HG03575 (cell line): Measurements from ENCODE around the gene FBLN2.
"Not testable (repeated sequence)": the region's sequence is repeated elsewhere in the genome, so short reads cannot be mapped to it uniquely, and the experiment has no call there.

Experiments
- ATAC-seq: cut with Tn5 transposase; IDR thresholded peaks from one replicate; pipeline ENCODE4 v1.9.1; 2021; ENCODE audit not compliant: unreplicated experiment, insufficient number of reproducible peaks, low FRiP score; ENCODE audit errors: extremely low read depth

FBLN2 gene

DNA sequence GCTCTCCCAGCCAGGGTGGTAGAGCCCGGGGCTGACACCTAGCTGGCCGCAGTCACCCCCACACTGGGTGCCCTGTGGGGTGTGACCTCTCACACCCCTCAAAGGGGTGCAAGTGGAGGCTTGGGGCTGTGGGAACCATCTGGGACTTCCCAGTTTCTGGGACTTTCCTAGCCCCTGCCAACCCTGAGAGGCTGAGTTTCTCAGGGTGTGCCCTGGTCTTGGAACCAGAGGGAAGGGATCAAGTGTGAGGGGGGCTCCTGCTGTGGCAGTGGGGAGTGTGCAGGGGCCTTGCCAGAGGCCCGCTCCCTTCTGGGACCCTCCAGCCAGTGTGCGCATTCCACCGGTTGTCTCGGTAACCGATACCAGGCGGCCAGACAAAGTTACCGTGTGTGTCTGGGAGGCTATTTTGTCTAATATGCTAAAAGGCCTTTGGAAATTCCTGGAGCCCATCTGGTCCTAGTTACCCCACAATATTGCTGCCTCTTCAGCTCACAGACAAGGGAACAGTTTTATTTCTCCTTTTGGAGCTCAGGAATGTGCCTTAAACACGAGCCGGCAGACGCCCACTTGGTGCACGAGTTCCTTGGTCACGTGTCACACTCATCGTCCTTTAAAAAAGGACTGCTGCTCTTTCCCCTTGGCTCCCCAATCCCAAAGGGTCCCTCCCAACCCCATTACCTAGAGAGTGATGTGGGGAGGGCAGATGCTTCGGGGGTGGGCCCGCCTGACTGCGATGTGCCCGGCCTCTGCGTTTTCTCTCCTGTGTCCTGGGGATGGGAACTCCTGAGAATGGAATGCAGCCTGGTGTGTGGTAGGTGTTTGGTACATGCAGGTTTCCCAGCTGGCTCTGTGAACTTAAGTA lies 35.6 kb upstream of the FBLN2 start:
- ATAC-seq: no peak

DNA sequence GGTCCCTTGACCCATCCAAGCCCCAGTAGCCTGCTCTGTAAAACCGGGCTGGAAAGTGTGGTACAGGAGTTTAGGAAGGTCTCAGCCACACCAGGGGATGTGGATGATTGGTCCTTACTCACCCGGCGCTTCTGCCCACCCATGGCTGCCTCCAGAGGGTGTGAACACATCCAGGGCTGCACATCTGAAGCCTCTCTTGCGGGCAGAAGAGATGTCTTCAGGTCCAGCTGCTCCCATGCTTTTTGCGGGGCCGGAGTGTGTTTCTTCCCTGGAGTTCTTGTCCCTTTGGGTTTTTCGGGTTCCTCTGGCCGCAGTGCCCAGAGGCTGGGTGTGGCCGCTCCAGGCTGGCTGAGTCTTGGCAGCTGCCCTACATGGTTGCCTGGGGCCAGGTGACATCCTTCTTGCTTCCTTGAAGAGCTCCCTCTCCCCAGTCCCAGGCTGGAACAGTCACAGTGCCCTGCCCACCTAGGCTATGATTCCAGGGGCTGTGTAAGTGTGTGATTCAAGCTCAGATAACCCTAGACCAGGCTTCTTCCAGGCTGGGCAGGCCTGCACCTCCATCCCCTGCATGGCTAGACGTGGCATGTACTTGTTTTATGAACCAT lies 34.9 kb upstream of the FBLN2 start:
- ATAC-seq: no peak

DNA sequence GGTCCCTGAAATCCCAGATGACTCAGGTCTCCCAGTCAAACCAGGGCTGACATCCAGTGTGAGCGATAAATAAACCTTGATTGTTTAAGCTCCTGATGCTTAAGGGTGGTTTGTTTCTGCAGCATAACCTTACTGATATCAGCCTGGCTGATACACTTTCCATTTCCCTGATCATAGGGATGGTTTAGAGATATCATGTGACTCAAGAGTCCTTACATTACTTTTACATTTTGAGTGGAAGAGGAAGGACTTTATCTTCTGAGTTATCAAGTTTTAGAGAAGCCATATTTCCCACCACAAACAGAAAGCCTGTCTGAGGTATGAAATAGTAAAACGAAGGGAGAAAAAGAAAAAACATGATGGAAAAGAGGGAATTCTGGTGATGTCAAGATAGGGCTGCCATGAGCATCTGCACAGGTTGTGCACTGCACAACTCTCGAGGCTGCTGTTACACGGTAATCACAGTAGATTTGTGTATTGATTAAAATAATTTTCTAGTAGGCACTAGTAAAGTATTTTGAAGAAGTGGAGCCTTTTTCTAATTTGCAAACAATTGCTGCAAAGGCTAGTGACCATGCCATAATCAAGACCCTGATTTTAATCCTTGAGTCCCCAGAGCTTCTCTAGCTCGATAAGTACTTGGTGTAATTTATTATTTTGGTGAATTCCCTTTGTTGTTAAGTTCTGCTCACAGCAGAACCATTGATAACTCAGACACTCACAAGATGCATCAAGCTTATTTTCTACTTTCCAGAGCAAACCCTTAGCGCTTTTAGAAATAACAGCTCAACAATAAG lies 34.1 kb upstream of the FBLN2 start:
- no peak for ATAC-seq

DNA sequence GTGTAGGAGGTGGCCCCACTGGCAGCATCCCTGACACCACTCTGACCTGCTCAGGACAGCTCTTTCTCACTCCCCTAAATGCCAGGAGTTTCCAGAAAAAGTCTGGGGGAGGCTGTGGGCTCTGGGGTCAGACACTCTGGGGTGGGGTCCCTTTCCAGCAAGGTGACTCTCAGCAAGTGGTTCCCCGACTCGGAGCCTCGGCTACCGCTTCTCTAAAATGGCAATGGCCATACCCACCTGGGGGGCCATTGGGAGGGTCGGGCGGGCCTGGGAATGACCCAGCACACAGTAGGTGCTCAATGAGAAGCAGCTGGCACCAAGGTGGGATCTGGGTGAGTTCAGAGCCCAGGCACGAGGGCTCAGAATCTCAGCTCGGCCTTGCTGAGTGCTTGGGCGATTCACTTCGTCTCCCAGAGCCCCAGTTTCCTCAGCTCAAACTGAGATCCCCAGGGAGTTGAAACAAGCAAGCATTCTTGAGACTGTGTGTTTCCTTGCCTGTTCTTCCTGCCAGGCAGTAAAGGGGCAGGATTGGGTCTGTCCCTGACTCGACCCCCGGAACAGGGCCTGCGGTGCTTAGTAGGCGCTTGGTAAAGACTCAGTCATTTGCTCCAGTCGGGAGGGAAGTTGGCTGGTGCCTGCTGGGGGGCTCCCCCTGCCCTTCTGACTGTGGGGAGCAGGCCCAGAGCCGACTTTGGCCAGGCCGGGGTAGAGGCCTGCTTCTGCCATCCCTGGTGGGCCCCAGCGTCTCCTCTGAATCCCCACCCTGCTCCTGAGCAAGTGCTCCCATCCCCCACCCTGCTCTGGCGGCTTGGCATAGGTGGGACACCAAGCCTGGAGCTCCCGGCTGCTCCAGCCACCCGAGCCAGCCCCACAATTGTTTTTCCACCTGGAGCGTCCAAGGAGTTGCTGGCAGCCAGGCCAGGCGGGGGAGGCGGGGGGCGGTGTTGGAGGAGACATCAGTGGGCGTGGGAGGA lies 32.9 kb upstream of the FBLN2 start:
- no peak for ATAC-seq

DNA sequence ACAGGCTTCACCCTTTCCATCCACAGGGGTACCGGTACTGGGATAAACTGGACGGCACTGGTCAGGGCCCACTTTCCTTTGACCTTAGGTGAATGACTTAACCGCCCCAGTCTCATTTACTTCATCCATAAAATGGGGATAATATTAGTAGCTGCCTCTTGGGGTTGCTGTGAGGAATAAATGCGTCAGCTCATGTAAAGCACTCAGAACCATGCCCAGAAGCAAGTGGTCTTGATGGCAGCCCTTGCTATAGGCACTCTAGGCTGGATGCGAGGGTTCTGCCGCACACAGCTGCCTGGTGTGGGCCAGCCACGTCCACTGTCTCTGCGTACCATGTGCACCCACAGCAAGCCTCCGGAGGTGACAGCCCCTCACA lies 32.2 kb upstream of the FBLN2 start:
- no peak for ATAC-seq

DNA sequence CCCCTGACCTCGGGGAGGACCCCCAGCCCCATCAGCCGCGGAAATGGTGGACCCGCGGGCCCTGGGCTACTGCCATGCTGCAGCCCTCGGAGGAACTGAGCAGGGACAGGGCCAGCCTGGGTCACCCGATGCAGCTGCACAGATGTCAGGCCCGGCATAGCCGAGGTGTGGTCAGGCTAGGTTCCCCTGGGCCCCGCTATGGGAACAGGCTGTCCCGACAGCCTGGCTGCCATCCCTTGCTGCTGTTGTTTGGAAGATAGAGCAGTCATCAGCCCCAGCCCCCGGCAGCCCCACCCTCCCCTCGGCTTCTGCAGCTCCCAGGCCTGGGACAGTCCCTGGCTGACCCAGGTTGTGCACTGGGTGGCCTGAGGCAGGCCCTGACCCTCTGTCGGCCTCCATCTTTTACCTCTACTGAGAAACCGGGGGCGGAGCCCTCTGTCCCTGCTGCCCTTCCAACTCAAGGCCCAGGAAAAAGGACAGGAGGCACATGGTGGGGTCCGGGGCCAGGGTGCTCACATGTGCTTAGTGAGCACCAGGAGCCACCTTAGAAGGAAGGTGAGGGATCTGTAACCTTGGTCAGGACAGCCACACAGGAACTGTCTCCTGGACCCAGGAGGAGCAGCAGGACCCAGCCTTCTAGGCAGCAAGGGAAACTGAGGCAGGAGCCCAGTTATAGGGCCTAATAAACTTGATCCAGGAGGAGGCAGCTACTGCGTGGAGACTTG lies 31.5 kb upstream of the FBLN2 start:
- no peak for ATAC-seq

DNA sequence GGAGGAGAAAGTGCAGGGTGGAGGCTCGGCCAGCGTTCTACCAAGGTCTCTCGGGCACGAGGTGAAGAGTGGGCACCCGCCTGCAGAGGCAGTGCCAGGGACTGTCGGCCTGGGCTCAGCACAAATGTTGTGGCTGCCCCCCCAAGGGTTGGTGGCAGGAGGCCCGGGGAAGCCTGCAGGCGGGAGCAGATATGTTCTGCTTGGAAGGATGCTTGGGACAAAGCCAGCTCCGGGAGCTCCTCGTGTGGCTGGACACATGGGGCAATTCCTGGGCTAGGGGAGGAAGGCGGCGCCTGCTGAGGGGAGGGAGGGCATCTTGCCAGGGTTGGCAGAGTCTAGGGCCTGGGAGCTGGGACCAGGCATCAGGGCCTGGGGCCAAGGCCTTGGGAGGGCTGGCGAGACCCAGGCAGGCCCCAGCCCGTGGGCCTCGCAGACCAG lies 30.4 kb upstream of the FBLN2 start:
- ATAC-seq: no peak

DNA sequence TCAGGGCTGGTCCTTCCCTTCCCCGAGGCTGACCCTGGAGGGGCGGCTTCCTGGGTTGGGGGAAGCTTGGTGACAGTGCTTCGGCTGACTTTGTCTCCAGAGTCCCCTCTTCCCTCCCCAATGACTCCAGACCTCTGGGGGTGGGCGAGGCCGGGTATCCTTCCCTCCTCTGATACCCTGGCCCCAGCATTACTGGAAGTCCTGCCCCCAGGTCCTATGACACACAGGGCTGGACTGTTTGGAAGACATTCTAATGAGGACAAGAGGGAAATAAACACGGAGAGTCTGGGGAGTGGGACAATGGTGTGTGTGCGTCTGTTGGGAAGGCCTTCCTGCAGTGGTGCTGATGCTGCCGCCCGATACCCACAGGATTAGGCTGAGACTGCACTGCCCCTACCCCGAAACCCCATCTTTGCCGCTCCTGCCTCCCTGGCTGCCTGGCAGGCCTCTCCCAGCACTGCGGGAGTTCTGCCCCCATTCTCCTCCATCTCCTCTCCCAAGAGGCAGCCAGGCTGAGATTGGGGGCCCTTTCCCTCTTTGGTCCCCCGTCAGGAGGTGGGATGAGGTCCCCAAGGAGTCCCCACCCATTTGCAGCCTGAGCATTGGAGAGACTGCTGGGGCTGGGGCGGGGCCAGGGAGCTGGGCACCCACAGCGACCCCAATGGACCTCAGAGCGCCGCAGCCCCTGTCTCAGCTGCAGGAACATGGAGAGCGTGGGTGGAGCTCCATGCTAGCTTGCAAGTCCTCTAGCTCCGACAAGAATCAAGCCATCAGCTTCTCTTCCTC lies 29.7 kb upstream of the FBLN2 start:
- ATAC-seq: no peak

DNA sequence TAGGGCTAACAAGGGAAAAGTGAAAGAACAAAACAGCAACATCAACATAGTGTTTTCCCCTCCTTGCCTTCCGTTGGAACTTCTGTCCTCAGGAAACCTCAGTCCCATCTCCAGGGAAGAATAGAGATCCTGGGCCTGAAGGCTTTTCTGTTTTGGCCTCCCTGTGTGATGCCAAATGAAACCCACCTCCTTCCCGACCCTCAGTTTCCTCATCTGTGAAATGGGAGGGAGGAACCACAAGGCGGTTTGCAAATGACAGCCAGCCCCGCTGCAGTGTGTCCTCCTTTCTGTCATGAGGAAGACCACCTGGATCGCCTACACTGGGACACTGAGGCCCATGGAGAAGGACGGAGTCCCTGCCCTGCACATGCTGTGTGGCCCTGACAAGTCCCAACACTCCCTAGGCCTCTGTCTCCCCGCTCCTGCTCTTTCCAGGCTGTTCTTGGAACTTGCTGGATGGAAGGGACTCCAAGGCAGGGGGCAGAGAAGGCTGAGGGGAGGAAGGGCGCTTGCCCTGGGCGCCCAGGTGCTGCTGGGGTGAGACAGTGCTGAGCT lies 28.5 kb upstream of the FBLN2 start:
- no peak for ATAC-seq

DNA sequence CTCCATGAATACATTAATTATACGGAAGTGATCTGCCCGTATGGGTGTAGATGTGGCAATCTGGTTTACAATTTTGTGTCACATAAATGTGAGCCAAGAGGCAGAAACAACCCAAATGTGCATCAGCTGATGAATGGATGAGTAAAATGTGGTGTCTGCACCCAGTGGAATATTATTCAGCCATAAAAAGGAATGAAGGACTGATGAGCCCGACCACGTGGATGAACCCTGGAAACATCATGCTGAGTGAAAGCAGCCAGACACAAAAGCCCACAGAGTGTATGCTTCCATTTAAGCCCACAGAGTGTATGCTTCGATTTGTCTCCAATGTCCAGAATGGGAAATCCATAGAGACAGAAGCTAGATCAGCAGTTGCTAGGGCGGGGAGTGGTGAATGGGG lies 27.6 kb upstream of the FBLN2 start:
- no peak for ATAC-seq

DNA sequence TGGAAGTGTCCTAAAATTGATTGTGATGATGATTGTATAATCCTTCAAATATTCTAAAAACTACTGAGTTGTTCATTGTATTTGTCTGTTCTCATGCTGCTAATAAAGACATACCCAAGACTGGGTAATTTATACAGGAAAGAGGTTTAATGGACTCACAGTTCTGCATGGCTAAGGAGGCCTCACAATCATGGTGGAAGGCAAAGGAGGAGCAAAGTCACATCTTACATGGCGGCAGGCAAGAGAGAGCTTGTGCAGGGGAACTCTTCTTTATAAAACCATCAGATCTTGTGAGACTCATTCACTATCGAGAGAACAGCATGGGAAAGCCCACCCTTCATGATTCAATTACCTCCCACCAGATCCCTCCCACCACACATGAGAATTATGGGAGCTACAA lies 27.2 kb upstream of the FBLN2 start:
- not testable (repeated sequence) for ATAC-seq

DNA sequence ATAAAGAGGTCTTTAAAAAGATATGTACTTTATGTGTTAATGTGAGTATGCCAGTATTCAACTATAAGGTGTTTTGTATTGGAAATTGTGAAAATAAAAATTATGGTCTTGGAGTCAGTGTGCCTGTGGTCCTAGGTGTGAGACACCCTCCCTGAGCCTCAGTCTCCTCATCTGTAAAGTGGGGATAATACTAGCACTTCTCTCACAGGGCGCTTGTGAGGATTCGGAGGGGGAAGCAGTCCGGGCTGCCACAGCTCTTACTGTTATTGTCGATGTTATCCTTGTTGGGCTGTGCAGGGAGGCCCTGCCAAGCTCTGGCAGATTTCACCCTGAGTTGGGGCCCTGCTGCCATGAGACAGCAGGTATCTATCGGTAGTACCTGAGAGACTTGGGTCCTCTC lies 26.7 kb upstream of the FBLN2 start:
- ATAC-seq: no peak

DNA sequence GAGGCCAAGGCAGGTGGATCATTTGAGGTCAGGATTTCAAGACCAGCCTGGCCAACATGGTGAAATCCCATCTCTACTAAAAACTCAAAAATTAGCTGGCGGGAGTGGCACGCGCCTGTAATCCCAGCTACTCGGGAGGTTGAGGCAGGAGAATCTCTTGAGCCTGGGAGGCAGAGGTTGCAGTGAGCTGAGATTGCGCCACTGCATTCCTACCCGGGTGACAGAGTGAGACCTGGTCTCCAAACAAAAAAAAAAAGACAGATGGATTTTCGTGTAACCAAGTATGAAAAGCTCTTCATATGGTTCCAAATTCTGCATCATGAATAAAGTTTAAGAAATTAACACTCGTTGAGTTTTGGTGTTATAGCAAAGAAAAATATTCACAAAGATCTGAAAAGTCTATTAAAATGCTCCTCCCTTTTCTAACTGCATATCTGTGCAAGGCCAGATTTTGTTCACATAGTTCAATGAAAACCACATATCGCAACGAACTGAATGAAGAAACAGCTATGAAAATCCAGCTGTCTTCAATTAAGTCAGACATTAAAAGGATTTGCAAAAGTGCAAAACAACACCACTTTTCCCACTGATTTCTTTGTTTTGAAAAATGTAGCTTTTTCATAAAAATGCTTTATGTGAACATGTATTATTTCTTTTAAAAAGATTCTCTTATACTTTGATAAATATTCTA lies 23.8 kb upstream of the FBLN2 start:
- no peak for ATAC-seq

DNA sequence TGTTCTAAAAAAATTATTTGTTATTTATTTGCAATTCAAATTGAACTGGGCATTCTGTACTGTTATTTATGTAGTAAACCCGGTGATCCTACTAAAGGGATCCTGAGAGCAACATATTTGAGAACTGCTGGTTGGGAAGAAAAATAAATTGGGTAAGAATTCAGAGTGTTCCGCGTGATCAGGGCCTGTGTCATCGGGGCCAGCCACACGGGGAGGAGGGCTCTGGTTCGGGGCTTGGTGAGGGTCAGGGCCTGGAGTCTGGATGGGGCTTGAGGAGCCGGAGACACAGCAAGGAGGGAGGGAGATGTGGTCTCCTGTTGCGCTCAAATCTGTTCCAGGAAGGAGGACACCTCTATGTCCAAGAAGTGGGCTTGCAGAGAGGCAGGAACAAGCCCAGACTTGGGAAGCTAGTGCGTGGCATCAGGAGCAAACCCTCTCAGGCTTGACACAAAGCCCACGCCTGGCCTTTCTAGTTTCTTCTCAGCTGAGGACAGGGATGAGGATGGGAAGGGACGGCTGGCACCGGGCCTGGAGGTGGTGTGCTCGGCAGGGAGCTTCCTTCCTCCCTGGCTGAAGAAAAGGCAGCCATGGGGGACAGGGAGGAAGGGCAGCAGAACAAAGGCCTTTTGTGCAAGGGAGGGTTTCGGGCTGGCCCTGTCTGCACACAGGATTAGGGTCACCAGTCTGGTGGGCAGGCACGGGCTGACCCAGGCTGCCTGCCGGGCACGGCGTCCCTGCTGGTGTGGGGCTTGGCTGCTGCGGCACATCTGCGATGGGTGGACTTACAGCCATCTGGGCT lies 22.9 kb upstream of the FBLN2 start:
- no peak for ATAC-seq

DNA sequence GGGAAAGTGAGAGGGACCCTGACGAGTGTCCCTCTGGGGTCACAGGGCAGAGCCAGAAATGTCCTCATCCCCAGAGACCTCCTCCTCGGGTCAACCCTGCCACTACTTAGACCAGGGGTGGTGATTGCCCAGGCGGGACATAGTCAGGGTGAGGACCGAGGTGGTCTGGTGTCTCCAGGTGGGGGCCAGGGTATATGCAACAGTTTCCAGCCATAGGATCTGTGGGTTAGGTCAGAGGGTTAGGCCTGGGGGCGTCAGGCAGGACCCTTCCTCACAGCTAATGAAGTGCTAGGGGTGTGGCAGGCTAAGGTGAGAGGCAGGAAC lies 22.3 kb upstream of the FBLN2 start:
- ATAC-seq: no peak

DNA sequence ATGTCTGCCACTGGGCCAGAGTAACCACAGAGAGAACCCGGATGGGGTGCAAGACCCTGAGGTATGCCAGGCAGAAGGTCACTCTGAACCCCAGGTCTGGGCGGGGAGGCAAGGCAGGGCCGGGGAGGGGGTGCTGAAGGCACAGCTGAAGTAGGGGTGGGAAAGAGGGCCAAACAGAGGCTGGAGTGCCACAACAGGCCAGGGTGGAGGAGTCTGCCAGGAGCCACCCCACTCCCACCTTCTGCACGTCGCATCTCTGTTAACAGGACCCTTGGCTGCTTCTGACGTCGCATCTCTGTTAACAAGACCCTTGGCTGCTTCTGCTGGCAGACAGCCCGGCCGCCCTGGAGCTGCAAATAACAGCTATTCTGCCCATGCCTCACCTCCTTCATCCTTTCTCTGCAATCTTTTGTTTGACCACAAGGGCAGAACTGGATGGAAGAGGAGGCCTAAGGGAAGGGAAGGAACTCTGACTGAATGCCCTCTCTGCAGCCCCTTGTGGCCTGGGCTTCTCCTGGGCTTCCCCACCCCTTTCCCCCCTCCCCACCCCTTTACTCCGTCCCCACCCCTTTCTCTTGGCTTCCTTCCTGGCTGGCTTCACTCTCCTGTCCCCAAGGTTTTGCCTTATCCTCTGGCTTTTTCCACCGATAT lies 20.6 kb upstream of the FBLN2 start:
- no peak for ATAC-seq
